Esophagus squamous epithelium (tissue), 4 donors: ENCODE data around the gene GNPTAB.
"Not testable (repeated sequence)": the region's sequence is repeated elsewhere in the genome, so short reads cannot be mapped to it uniquely, and the experiment has no call there.

ENCODE experiments used
- CTCF ChIP-seq, 6 experiments: fragments of 450-650 bp in 4 of 6; fragments of 200-600 bp in 2 of 6; sonication (generic) in 2 of 6; IDR thresholded peaks; one replicate each; pipeline ENCODE4 v1.5.1; 2016 to 2019; ENCODE audit warnings: antibody characterized with exemption in 6 of 6, mild to moderate bottlenecking in 4 of 6, moderate library complexity in 4 of 6
- POLR2A ChIP-seq, 4 donors: fragments of 450-650 bp; IDR thresholded peaks; one replicate each; pipeline ENCODE4 v1.6.1; 2017; ENCODE audit warnings: antibody characterized with exemption in 4 of 4, mild to moderate bottlenecking in 4 of 4, moderate library complexity in 3 of 4

GRCh38 chr12:101818689-101819088 is 12.1 kb downstream of the GNPTAB start:
- TF ChIP-seq POLR2A, CTCF (IDR thresholded peaks at IDR 0.05): not testable (repeated sequence)
